Activated CD4-positive, alpha-beta memory T cell treated with anti-CD3 and anti-CD28 coated beads, Interleukin-2, amount 10 ng/mL, durations not matched to agents 7 days and 5 days (primary cell): ENCODE measurements around the gene KDR. TPM values are rescaled to one million over a fixed set of nuclear protein-coding genes. Genes with fewer than 3 reads are reported as not detected.

Source experiments
- CTCF ChIA-PET: fragments of 350-600 bp; sonication (Branson Sonifier 250); formaldehyde crosslinking; loops from one replicate; lab custom pipeline; 2021; ENCODE audit warnings: antibody characterized with exemption, inconsistent platforms; lab: Charles Lee
- POLR2A ChIA-PET: fragments of 350-600 bp; sonication (Branson Sonifier 250); formaldehyde crosslinking; loops from one replicate; lab custom pipeline; 2021; ENCODE audit warnings: antibody characterized with exemption; lab: Charles Lee
- DNase-seq: peaks from one replicate; pipeline ENCODE4 v3.0.0-alpha.2; 2020
- H3K27ac Mint-ChIP-seq: one replicate; pipeline ENCODE4 v1.8.0; 2021; ENCODE audit warnings: mild to moderate bottlenecking, mixed read lengths
- H3K27me3 Mint-ChIP-seq: one replicate; pipeline ENCODE4 v1.8.0; 2021; ENCODE audit warnings: mixed read lengths
- H3K36me3 Mint-ChIP-seq: one replicate; pipeline ENCODE4 v1.8.0; 2021; ENCODE audit warnings: low read depth, mixed read lengths
- H3K4me1 Mint-ChIP-seq: one replicate; pipeline ENCODE4 v1.8.0; 2021; ENCODE audit warnings: mixed read lengths
- H3K4me3 Mint-ChIP-seq: one replicate; pipeline ENCODE4 v1.8.0; 2021; ENCODE audit warnings: mild to moderate bottlenecking, mixed read lengths
- H3K9me3 Mint-ChIP-seq: one replicate; pipeline ENCODE4 v1.8.0; 2021; ENCODE audit warnings: mixed read lengths
- total RNA-seq, 2 experiments: library from RNA; stranded (reverse); gene quantifications; one replicate each; pipeline ENCODE4 v1.2.3, GENCODE V29; 2021

Gene KDR
- total RNA-seq, 2 experiments from 2014 or later, result not detected

DNA sequence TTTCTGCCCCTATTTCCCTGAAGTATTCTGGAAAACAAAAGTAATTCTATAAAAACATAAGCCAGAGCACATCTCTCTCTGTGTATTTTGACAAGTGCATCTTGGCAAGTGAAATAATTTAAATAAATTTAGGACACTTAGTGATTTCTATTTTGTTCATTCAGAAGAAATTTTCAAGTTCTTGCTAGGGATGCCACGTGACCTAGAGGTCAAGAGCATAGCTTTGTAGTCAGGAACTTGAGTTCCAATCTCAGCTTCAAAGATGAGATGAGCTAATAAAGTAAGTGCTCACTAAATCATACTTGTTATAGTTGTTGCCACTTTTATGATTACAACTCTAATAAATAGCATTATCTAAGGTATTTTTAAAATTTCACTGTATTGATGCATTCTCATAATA, 13.8 kb downstream of the KDR start:
- H3K27ac Mint-ChIP-seq, result no peak overlapping the region
- no peak overlapping the region for H3K4me3 Mint-ChIP-seq
- CTCF ChIA-PET, result no interaction called here
- H3K27me3 Mint-ChIP-seq, result no peaks in the 10 kb centered on the region
- no peaks in the 10 kb centered on the region for H3K9me3 Mint-ChIP-seq
- POLR2A ChIA-PET, result no interaction called here
- no peaks in the 10 kb centered on the region for H3K4me1 Mint-ChIP-seq
- no peak for DNase-seq
- no peaks in the 10 kb centered on the region for H3K36me3 Mint-ChIP-seq

- no peaks in the 10 kb centered on the region for H3K4me1 Mint-ChIP-seq
- H3K9me3 Mint-ChIP-seq, result no peaks in the 10 kb centered on the region
- no peaks in the 10 kb centered on the region for H3K27me3 Mint-ChIP-seq
- CTCF ChIA-PET, result no interaction called here
- H3K4me3 Mint-ChIP-seq, result no peak overlapping the region
- POLR2A ChIA-PET, result no interaction called here
- DNase-seq, result no peak
- H3K27ac Mint-ChIP-seq, result no peak overlapping the region
- no peaks in the 10 kb centered on the region for H3K36me3 Mint-ChIP-seq
Measured at GRCh38 chr4:55110131-55110530, 15.3 kb downstream of the KDR start.

- Mint-ChIP-seq H3K4me1 (no peaks in the 10 kb centered on the region), H3K36me3 (no peaks in the 10 kb centered on the region), H3K9me3 (no peaks in the 10 kb centered on the region), H3K4me3 (no peak overlapping the region), H3K27me3 (no peaks in the 10 kb centered on the region), H3K27ac (no peak overlapping the region)
- ChIA-PET POLR2A (no interaction called here), CTCF (no interaction called here)
- DNase-seq, result no peak
Measured at GRCh38 chr4:55107054-55107453, 18.3 kb downstream of the KDR start.

- ChIA-PET CTCF (no interaction called here), POLR2A (no interaction called here)
- H3K27me3 Mint-ChIP-seq, result peaks cover 3% of the 10 kb centered on the region
- H3K9me3 Mint-ChIP-seq, result no peaks in the 10 kb centered on the region
- no peak overlapping the region for H3K4me3 Mint-ChIP-seq
- no peaks in the 10 kb centered on the region for H3K4me1 Mint-ChIP-seq
- no peak overlapping the region for H3K27ac Mint-ChIP-seq
- DNase-seq, result no peak
- no peaks in the 10 kb centered on the region for H3K36me3 Mint-ChIP-seq
Measured at GRCh38 chr4:55103224-55103623, 22.2 kb downstream of the KDR start.

GRCh38 chr4:55099816-55100215, 25.6 kb downstream of the KDR start:
- POLR2A ChIA-PET, result no interaction called here
- DNase-seq, result no peak
- Mint-ChIP-seq H3K9me3 (no peaks in the 10 kb centered on the region), H3K27me3 (peaks cover 3% of the 10 kb centered on the region), H3K4me3 (no peak overlapping the region), H3K27ac (no peak overlapping the region), H3K4me1 (no peaks in the 10 kb centered on the region), H3K36me3 (no peaks in the 10 kb centered on the region)
- CTCF ChIA-PET, result no interaction called here

GRCh38 chr4:55098456-55099204, 26.8 kb downstream of the KDR start:
- H3K9me3 Mint-ChIP-seq, result no peaks in the 10 kb centered on the region
- no peaks in the 10 kb centered on the region for H3K4me1 Mint-ChIP-seq
- H3K4me3 Mint-ChIP-seq, result no peak overlapping the region
- no peak overlapping the region for H3K27ac Mint-ChIP-seq
- H3K36me3 Mint-ChIP-seq, result no peaks in the 10 kb centered on the region
- H3K27me3 Mint-ChIP-seq, result peaks cover 3% of the 10 kb centered on the region
- ChIA-PET POLR2A (no interaction called here), CTCF (no interaction called here)
- no peak for DNase-seq

GRCh38 chr4:55096619-55097018, 28.8 kb downstream of the KDR start:
- H3K27ac Mint-ChIP-seq, result no peak overlapping the region
- CTCF ChIA-PET, result no interaction called here
- POLR2A ChIA-PET, result no interaction called here
- DNase-seq, result no peak
- H3K4me1 Mint-ChIP-seq, result no peaks in the 10 kb centered on the region
- H3K9me3 Mint-ChIP-seq, result no peaks in the 10 kb centered on the region
- no peak overlapping the region for H3K4me3 Mint-ChIP-seq
- H3K36me3 Mint-ChIP-seq, result no peaks in the 10 kb centered on the region
- H3K27me3 Mint-ChIP-seq, result peaks cover 3% of the 10 kb centered on the region

GRCh38 chr4:55096045-55096444, 29.4 kb downstream of the KDR start:
- peaks cover 3% of the 10 kb centered on the region for H3K27me3 Mint-ChIP-seq
- no peaks in the 10 kb centered on the region for H3K9me3 Mint-ChIP-seq
- POLR2A ChIA-PET, result no interaction called here
- no peak overlapping the region for H3K27ac Mint-ChIP-seq
- CTCF ChIA-PET, result no interaction called here
- no peak for DNase-seq
- H3K4me1 Mint-ChIP-seq, result no peaks in the 10 kb centered on the region
- H3K4me3 Mint-ChIP-seq, result no peak overlapping the region
- H3K36me3 Mint-ChIP-seq, result no peaks in the 10 kb centered on the region

GRCh38 chr4:55092504-55092903, 32.9 kb downstream of the KDR start:
- no peak overlapping the region for H3K4me3 Mint-ChIP-seq
- DNase-seq, result no peak
- ChIA-PET CTCF (no interaction called here), POLR2A (no interaction called here)
- H3K27me3 Mint-ChIP-seq, result no peaks in the 10 kb centered on the region
- H3K27ac Mint-ChIP-seq, result no peak overlapping the region
- no peaks in the 10 kb centered on the region for H3K4me1 Mint-ChIP-seq
- no peaks in the 10 kb centered on the region for H3K36me3 Mint-ChIP-seq
- H3K9me3 Mint-ChIP-seq, result no peaks in the 10 kb centered on the region

DNA sequence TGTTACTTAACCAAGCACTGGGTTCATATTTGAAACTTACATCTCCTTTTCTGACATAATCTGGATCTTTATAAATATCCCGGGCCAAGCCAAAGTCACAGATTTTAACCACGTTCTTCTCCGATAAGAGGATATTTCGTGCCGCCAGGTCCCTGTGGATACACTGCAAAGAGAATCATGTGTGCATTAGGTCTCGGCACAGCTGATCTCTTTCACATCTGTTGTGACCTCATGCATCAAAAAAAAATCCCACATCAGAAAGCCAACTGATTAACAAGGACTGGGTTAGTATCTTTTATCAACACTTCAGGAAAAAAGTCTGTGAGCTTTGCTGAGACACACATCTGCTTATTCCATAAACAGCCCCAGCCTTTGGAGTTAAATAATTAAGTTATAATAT, 35.5 kb downstream of the KDR start:
- ChIA-PET POLR2A (no interaction called here), CTCF (interaction anchor here (0.7 kb wide), 1 partner anchor 1192 kb away, joined by 4 read pairs; no protein-coding TSS in a partner anchor)
- Mint-ChIP-seq H3K27ac (no peak overlapping the region), H3K27me3 (no peaks in the 10 kb centered on the region), H3K36me3 (no peaks in the 10 kb centered on the region), H3K4me1 (no peaks in the 10 kb centered on the region), H3K4me3 (no peak overlapping the region), H3K9me3 (no peaks in the 10 kb centered on the region)
- no peak for DNase-seq

- no peak overlapping the region for H3K4me3 Mint-ChIP-seq
- POLR2A ChIA-PET, result no interaction called here
- H3K27ac Mint-ChIP-seq, result no peak overlapping the region
- DNase-seq, result no peak
- H3K9me3 Mint-ChIP-seq, result no peaks in the 10 kb centered on the region
- no peaks in the 10 kb centered on the region for H3K36me3 Mint-ChIP-seq
- CTCF ChIA-PET, result no interaction called here
- no peaks in the 10 kb centered on the region for H3K27me3 Mint-ChIP-seq
- no peaks in the 10 kb centered on the region for H3K4me1 Mint-ChIP-seq
Measured at GRCh38 chr4:55087913-55088260, 37.5 kb downstream of the KDR start.

GRCh38 chr4:55087009-55087912, 38.1 kb downstream of the KDR start:
- H3K9me3 Mint-ChIP-seq, result no peaks in the 10 kb centered on the region
- no peak overlapping the region for H3K4me3 Mint-ChIP-seq
- CTCF ChIA-PET, result no interaction called here
- DNase-seq, result no peak
- no peak overlapping the region for H3K27ac Mint-ChIP-seq
- H3K36me3 Mint-ChIP-seq, result no peaks in the 10 kb centered on the region
- H3K4me1 Mint-ChIP-seq, result no peaks in the 10 kb centered on the region
- POLR2A ChIA-PET, result no interaction called here
- H3K27me3 Mint-ChIP-seq, result no peaks in the 10 kb centered on the region

GRCh38 chr4:55086578-55086977, 38.8 kb downstream of the KDR start:
- no peaks in the 10 kb centered on the region for H3K36me3 Mint-ChIP-seq
- no peaks in the 10 kb centered on the region for H3K27me3 Mint-ChIP-seq
- no peaks in the 10 kb centered on the region for H3K9me3 Mint-ChIP-seq
- H3K4me1 Mint-ChIP-seq, result no peaks in the 10 kb centered on the region
- no peak for DNase-seq
- ChIA-PET POLR2A (no interaction called here), CTCF (no interaction called here)
- H3K4me3 Mint-ChIP-seq, result no peak overlapping the region
- H3K27ac Mint-ChIP-seq, result no peak overlapping the region

DNA sequence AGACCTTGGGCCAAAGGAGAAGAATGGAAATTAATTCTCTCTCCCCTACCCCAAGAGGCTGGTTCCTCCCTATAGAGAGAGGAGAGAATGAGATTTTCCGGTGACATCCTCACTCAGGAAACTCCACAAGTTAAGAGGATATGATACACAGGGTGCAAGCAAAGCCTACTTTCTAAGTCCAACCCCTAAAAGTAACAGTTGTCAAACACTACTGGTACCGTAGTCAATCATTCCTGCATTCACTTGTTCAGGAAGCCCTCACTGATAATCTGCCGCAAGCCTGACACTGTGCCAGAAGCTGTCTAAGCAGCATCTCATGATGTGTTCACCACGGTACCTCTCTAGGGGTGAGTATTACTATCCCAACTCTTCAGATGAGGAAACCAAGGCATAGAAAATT, 41.7 kb downstream of the KDR start:
- CTCF ChIA-PET, result no interaction called here
- no peaks in the 10 kb centered on the region for H3K36me3 Mint-ChIP-seq

More for the DNA sequence above, 41.7 kb downstream of the KDR start:
- no peak for DNase-seq
- Mint-ChIP-seq H3K4me1 (no peaks in the 10 kb centered on the region), H3K27me3 (no peaks in the 10 kb centered on the region), H3K27ac (no peak overlapping the region), H3K4me3 (no peak overlapping the region), H3K9me3 (no peaks in the 10 kb centered on the region)
- POLR2A ChIA-PET, result no interaction called here
